ENCODE data around the gene PRKCH.

DNA sequence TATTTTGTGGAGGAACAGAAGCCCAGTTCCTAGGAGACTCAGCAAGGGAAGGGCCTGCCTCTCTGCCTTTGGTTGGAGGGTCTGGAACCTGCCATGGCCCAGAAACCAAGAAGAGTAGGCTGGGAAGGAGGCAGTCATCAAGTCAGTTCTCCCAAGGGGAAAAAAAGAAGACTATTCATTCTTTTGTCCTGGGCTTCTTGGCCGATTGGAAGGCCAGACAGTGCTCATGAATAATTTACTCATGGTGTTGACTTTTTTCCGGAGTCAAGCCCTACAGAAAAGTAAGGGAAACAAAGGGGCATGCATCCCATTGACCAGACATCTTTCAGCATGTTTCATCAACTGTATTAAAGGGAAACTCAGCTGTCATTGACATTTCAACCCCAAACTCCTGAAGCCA, 168.1 kb downstream of the PRKCH start:
- TF ChIP-seq POLR2A (IDR thresholded peaks at IDR 0.05) = no peak
- TF ChIP-seq, protein P1, sequence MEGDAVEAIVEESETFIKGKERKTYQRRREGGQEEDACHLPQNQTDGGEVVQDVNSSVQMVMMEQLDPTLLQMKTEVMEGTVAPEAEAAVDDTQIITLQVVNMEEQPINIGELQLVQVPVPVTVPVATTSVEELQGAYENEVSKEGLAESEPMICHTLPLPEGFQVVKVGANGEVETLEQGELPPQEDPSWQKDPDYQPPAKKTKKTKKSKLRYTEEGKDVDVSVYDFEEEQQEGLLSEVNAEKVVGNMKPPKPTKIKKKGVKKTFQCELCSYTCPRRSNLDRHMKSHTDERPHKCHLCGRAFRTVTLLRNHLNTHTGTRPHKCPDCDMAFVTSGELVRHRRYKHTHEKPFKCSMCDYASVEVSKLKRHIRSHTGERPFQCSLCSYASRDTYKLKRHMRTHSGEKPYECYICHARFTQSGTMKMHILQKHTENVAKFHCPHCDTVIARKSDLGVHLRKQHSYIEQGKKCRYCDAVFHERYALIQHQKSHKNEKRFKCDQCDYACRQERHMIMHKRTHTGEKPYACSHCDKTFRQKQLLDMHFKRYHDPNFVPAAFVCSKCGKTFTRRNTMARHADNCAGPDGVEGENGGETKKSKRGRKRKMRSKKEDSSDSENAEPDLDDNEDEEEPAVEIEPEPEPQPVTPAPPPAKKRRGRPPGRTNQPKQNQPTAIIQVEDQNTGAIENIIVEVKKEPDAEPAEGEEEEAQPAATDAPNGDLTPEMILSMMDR (IDR thresholded peaks at IDR 0.05) = no peak
